Uterus (tissue), 4 donors: ENCODE measurements around the gene BMAL2. TPM values are rescaled to one million over a fixed set of nuclear protein-coding genes. Genes with fewer than 3 reads are reported as not detected.

ENCODE experiments used
- DNase-seq, 2 donors: peaks; one replicate each; pipeline ENCODE4 v3.0.0-alpha.2; 2019 to 2020
- H3K27ac ChIP-seq, 2 donors: fragments of 200-600 bp; sonication (generic); 1 replicate in 1 of 2; 2 replicates in 1 of 2; pipeline ENCODE4 v1.5.1; 2016 to 2018
- H3K27me3 ChIP-seq, 2 donors: fragments of 200-600 bp; sonication (generic); one replicate each; pipeline ENCODE4 v1.5.1; 2018 to 2019; ENCODE audit warnings: control low read depth in 1 of 2
- H3K36me3 ChIP-seq, 2 donors: fragments of 200-600 bp; sonication (generic); one replicate each; pipeline ENCODE4 v1.5.1; 2019; ENCODE audit warnings: control low read depth in 1 of 2
- H3K4me1 ChIP-seq, 2 donors: fragments of 200-600 bp; sonication (generic); one replicate each; pipeline ENCODE4 v1.5.1; 2018 to 2019; ENCODE audit warnings: control low read depth in 1 of 2
- H3K4me3 ChIP-seq, 2 donors: fragments of 200-600 bp; sonication (generic); 1 replicate in 1 of 2; 2 replicates in 1 of 2; pipeline ENCODE4 v1.5.1; 2018 to 2019; ENCODE audit warnings: mild to moderate bottlenecking in 1 of 2
- H3K9me3 ChIP-seq, 2 donors: fragments of 200-600 bp; sonication (generic); one replicate each; pipeline ENCODE4 v1.5.1; 2019; ENCODE audit warnings: control low read depth in 1 of 2
- CTCF ChIP-seq, 4 experiments: fragments of 200-600 bp in 2 of 4; fragments of 450-650 bp in 2 of 4; sonication (generic) in 2 of 4; IDR thresholded peaks; one replicate each; pipeline ENCODE4 v1.5.1; 2016 to 2019; ENCODE audit warnings: antibody characterized with exemption in 4 of 4, mild to moderate bottlenecking in 2 of 4, moderate library complexity in 1 of 4
- POLR2A ChIP-seq, 2 donors: fragments of 450-650 bp; IDR thresholded peaks; one replicate each; pipeline ENCODE4 v1.6.1; 2016; ENCODE audit warnings: antibody characterized with exemption in 2 of 2, mild to moderate bottlenecking in 1 of 2, moderate library complexity in 1 of 2
- intact Hi-C: fragments of 100-400 bp; cut with DNase I; formaldehyde crosslinking; loops from one replicate; pipeline ENCODE4 v1.15.1; 2023; ENCODE audit warnings: low total_unique reads
- total RNA-seq, 4 donors: library from RNA; depleted of rRNA in 3 of 4; stranded (reverse); fragments of >200 nt in 3 of 4; gene quantifications; one replicate each; pipeline versions ENCODE4 v1.1.0 to v1.2.4, GENCODE V29; 2014 to 2023
- donor health status: DM: yes; HTN: yes; CAD: no.

Gene BMAL2
- total RNA-seq, 4 donors from 2014 or later = under 0.01 to 6.3 (median 1.5) TPM

GRCh38 chr12:27304856-27305255, 27.8 kb upstream of the BMAL2 start:
- H3K4me1 ChIP-seq = no peaks in the 10 kb centered on the region
- no peak overlapping the region for H3K4me3 ChIP-seq
- TF ChIP-seq CTCF (IDR thresholded peaks at IDR 0.05) = no peak
- TF ChIP-seq POLR2A (IDR thresholded peaks at IDR 0.05) = no peak
- DNase-seq = no peak
- H3K36me3 ChIP-seq = no peaks in the 10 kb centered on the region
- intact Hi-C loops = loop anchor here (10.0 kb wide), 1 partner anchor 160 kb away; no protein-coding TSS in a partner anchor
- H3K27me3 ChIP-seq = no peaks in the 10 kb centered on the region
- H3K27ac ChIP-seq = peak overlapping the region in 1 of 2 donors; percentile 71
- no peaks in the 10 kb centered on the region for H3K9me3 ChIP-seq

- Histone ChIP-seq H3K4me3 (no peak overlapping the region), H3K4me1 (no peaks in the 10 kb centered on the region), H3K27ac (peak overlapping the region; percentile 17 to 71), H3K9me3 (no peaks in the 10 kb centered on the region), H3K27me3 (no peaks in the 10 kb centered on the region), H3K36me3 (no peaks in the 10 kb centered on the region)
- intact Hi-C loops = loop anchor here (10.0 kb wide), 1 partner anchor 161 kb away; no protein-coding TSS in a partner anchor
- DNase-seq = no peak
- TF ChIP-seq CTCF (IDR thresholded peaks at IDR 0.05) (peak; percentile 23 to 79 (median 50)), POLR2A (IDR thresholded peaks at IDR 0.05) (no peak)
Observed at GRCh38 chr12:27305673-27306456, 26.8 kb upstream of the BMAL2 start.

- Histone ChIP-seq H3K27me3 (no peaks in the 10 kb centered on the region), H3K27ac (no peak overlapping the region), H3K36me3 (no peaks in the 10 kb centered on the region), H3K9me3 (no peaks in the 10 kb centered on the region), H3K4me1 (no peaks in the 10 kb centered on the region), H3K4me3 (no peak overlapping the region)
- intact Hi-C loops = loop anchor here (10.0 kb wide), 1 partner anchor 165 kb away; no protein-coding TSS in a partner anchor
- DNase-seq = no peak
- TF ChIP-seq CTCF (IDR thresholded peaks at IDR 0.05) = no peak
- TF ChIP-seq POLR2A (IDR thresholded peaks at IDR 0.05) = no peak
Observed at GRCh38 chr12:27309293-27309994, 23.2 kb upstream of the BMAL2 start.

- no peaks in the 10 kb centered on the region for H3K36me3 ChIP-seq
- DNase-seq = no peak
- H3K27ac ChIP-seq = no peak overlapping the region
- no peaks in the 10 kb centered on the region for H3K9me3 ChIP-seq
- intact Hi-C loops = loop anchor here (10.0 kb wide), 1 partner anchor 165 kb away; no protein-coding TSS in a partner anchor
- H3K4me3 ChIP-seq = no peak overlapping the region
- no peaks in the 10 kb centered on the region for H3K4me1 ChIP-seq
- no peaks in the 10 kb centered on the region for H3K27me3 ChIP-seq
- TF ChIP-seq CTCF (IDR thresholded peaks at IDR 0.05) (no peak), POLR2A (IDR thresholded peaks at IDR 0.05) (no peak)
Observed at GRCh38 chr12:27309995-27310315, 22.7 kb upstream of the BMAL2 start.

GRCh38 chr12:27316947-27317346, 15.7 kb upstream of the BMAL2 start:
- H3K4me3 ChIP-seq = no peak overlapping the region
- H3K36me3 ChIP-seq = no peaks in the 10 kb centered on the region
- no peak for DNase-seq
- no peaks in the 10 kb centered on the region for H3K27me3 ChIP-seq
- H3K9me3 ChIP-seq = no peaks in the 10 kb centered on the region
- intact Hi-C loops = no loop called here
- H3K4me1 ChIP-seq = no peaks in the 10 kb centered on the region
- TF ChIP-seq CTCF (IDR thresholded peaks at IDR 0.05) (no peak), POLR2A (IDR thresholded peaks at IDR 0.05) (no peak)
- no peak overlapping the region for H3K27ac ChIP-seq
